Mesothelial cell of epicardium (in vitro differentiated cells): ENCODE data around the gene MIPOL1. TPM values are rescaled to one million over a fixed set of nuclear protein-coding genes. Genes with fewer than 3 reads are reported as not detected.

Source experiments
- DNase-seq, 2 experiments: peaks; one replicate each; pipeline ENCODE4 v3.0.0; 2021; ENCODE audit warnings: low spot score in 2 of 2; ENCODE audit not compliant: unreplicated experiment in 2 of 2
- H3K27ac Mint-ChIP-seq: 2 replicates; pipeline ENCODE4 v1.8.0; 2021; ENCODE audit warnings: mixed read lengths
- H3K27me3 Mint-ChIP-seq: 2 replicates; pipeline ENCODE4 v1.8.0; 2021; ENCODE audit warnings: low read depth, mixed read lengths
- H3K36me3 Mint-ChIP-seq: 2 replicates; pipeline ENCODE4 v1.8.0; 2021; ENCODE audit warnings: mixed read lengths
- H3K4me1 Mint-ChIP-seq: 2 replicates; pipeline ENCODE4 v1.8.0; 2021; ENCODE audit warnings: mixed read lengths
- H3K4me3 Mint-ChIP-seq: 2 replicates; pipeline ENCODE4 v1.8.0; 2021; ENCODE audit warnings: mild to moderate bottlenecking, moderate library complexity, mixed read lengths
- H3K9me3 Mint-ChIP-seq: 2 replicates; pipeline ENCODE4 v1.8.0; 2021; ENCODE audit warnings: mixed read lengths
- total RNA-seq: library from RNA; stranded (reverse); gene quantifications from 3 replicates; pipeline ENCODE4 v1.2.1, GENCODE V29; 2021
- TF ChIP-seq, protein P1 (sequence below): fragments of 200-600 bp; sonication (generic); IDR thresholded peaks from one replicate; pipeline ENCODE4 v1.5.0; 2021; ENCODE audit warnings: antibody characterized with exemption; ENCODE audit not compliant: unreplicated experiment

Gene MIPOL1
- total RNA-seq, 1 donor from 2014 or later, result 28.4 TPM

DNA sequence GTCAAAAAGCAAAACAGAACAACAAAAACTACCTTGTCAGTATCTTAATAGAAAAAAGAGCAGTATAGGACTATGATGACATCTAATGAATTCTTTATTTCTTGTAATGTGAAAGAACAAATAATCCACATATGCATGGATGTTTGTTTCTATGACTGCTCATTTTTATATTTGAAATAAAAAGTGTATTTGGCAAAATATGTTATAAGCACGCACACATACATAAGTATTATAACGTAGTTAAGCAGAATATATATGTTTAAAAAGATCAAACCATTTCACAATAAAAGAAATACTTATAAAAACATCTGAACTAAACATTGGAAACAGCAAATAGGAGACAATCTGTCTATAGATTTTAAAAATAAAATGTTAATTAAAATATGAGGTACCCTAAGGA lies 74.8 kb downstream of the MIPOL1 start:
- TF ChIP-seq, protein P1, sequence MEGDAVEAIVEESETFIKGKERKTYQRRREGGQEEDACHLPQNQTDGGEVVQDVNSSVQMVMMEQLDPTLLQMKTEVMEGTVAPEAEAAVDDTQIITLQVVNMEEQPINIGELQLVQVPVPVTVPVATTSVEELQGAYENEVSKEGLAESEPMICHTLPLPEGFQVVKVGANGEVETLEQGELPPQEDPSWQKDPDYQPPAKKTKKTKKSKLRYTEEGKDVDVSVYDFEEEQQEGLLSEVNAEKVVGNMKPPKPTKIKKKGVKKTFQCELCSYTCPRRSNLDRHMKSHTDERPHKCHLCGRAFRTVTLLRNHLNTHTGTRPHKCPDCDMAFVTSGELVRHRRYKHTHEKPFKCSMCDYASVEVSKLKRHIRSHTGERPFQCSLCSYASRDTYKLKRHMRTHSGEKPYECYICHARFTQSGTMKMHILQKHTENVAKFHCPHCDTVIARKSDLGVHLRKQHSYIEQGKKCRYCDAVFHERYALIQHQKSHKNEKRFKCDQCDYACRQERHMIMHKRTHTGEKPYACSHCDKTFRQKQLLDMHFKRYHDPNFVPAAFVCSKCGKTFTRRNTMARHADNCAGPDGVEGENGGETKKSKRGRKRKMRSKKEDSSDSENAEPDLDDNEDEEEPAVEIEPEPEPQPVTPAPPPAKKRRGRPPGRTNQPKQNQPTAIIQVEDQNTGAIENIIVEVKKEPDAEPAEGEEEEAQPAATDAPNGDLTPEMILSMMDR, result no peak
- Mint-ChIP-seq H3K4me3 (no peak overlapping the region), H3K36me3 (peaks cover 5% of the 10 kb centered on the region), H3K27ac (no peak overlapping the region), H3K4me1 (peaks cover 2% of the 10 kb centered on the region), H3K9me3 (no peaks in the 10 kb centered on the region), H3K27me3 (no peaks in the 10 kb centered on the region)
- no peak for DNase-seq

GRCh38 chr14:37274652-37275051 lies 76.9 kb downstream of the MIPOL1 start:
- Mint-ChIP-seq H3K9me3 (no peaks in the 10 kb centered on the region), H3K27me3 (no peaks in the 10 kb centered on the region), H3K36me3 (no peaks in the 10 kb centered on the region), H3K4me3 (no peak overlapping the region), H3K4me1 (no peaks in the 10 kb centered on the region), H3K27ac (no peak overlapping the region)
- DNase-seq, result no peak
- TF ChIP-seq, protein P1, result no peak

DNA sequence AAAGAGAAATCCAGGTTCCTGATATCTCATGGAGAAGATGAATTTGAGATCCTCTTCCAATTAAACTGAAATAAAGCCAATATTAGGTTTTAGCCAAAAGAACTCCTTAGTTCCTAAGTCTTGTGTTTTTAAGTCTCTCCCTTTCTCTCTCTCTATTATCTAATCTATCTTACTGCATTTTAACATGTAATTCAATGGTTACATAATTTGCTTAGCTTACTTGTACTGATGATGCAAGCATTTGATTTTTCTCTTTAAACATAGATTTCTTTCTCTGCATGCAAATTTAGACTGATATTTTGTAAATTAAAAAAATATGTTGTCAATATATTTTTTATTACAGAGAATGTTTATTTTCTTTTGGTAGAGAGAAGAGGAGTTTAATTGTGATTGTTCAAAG lies 78.2 kb downstream of the MIPOL1 start:
- no peak overlapping the region for H3K4me3 Mint-ChIP-seq
- peaks cover 7% of the 10 kb centered on the region for H3K9me3 Mint-ChIP-seq
- no peak overlapping the region for H3K27ac Mint-ChIP-seq
- no peaks in the 10 kb centered on the region for H3K4me1 Mint-ChIP-seq
- TF ChIP-seq, protein P1, result no peak
- H3K27me3 Mint-ChIP-seq, result no peaks in the 10 kb centered on the region
- DNase-seq, result no peak
- H3K36me3 Mint-ChIP-seq, result peaks cover 10% of the 10 kb centered on the region

DNA sequence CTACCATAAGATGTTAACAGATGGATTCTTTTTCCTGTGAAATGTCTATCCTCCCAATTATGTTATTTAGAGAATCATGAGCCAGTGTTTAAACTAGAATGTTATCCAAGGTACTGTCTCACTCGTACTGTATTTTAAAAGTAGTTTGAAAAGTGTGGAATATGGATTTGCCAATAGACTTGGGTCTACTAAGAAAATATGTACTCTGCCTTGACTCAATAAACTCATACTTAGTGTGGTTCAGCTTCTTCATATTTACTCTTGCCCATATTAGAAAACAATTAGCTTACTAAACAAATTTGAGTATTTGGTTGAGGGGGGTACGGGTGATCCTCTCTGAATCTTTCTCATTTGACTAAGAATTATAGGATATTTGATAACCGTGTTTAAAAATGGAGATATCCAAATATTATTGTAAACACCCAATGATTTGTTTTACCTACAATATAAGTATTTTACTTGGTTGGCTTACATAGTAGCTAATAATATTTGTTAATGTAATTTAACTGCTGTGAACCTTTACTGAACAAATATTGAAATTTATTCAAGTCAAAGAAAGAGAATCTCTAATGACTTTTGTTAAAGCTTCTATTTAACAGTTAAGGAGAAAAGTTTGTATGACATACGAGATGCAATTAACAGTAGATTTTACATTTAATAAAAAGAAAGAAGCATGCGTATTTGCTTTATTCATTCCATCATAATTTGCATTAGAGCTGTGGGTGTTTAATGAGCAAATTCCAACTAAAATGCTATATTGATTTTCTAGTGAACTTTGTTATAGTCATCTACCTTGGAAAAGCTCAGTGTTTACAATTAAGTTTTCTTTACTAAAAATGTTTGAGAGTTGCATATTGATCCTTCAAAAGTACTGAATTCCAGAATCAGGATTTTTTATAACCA lies 81.2 kb downstream of the MIPOL1 start:
- H3K27ac Mint-ChIP-seq, result no peak overlapping the region
- no peaks in the 10 kb centered on the region for H3K27me3 Mint-ChIP-seq
- peaks cover 7% of the 10 kb centered on the region for H3K9me3 Mint-ChIP-seq
- no peak overlapping the region for H3K4me3 Mint-ChIP-seq
- peaks cover 15% of the 10 kb centered on the region for H3K36me3 Mint-ChIP-seq
- DNase-seq, result no peak
- H3K4me1 Mint-ChIP-seq, result no peaks in the 10 kb centered on the region
- TF ChIP-seq, protein P1, result no peak

GRCh38 chr14:37279818-37280217 lies 82.1 kb downstream of the MIPOL1 start:
- TF ChIP-seq, protein P1, result no peak

More at GRCh38 chr14:37279818-37280217, 82.1 kb downstream of the MIPOL1 start:
- no peak for DNase-seq
- peaks cover 7% of the 10 kb centered on the region for H3K9me3 Mint-ChIP-seq
- H3K4me1 Mint-ChIP-seq, result no peaks in the 10 kb centered on the region
- peaks cover 15% of the 10 kb centered on the region for H3K36me3 Mint-ChIP-seq
- no peak overlapping the region for H3K4me3 Mint-ChIP-seq
- H3K27me3 Mint-ChIP-seq, result no peaks in the 10 kb centered on the region
- H3K27ac Mint-ChIP-seq, result no peak overlapping the region
